Ishikawa (cell line): ENCODE measurements around the gene DMKN.

Experiments used
- CREB1 ChIP-seq: IDR thresholded peaks from 2 replicates; pipeline ENCODE4 v1.6.1; 2012; ENCODE audit warnings: low read depth
- EP300 ChIP-seq: IDR thresholded peaks from 2 replicates; pipeline ENCODE4 v1.6.1; 2012; ENCODE audit warnings: borderline replicate concordance
- REST ChIP-seq: IDR thresholded peaks from 2 replicates; pipeline ENCODE4 v1.6.1; 2012; ENCODE audit warnings: low read depth, mild to moderate bottlenecking
- TAF1 ChIP-seq: IDR thresholded peaks from 2 replicates; pipeline ENCODE4 v1.6.1; 2012; ENCODE audit warnings: low read depth, mild to moderate bottlenecking
- TF ChIP-seq, protein P1 (sequence below): IDR thresholded peaks from 2 replicates; pipeline ENCODE4 v1.6.1; 2012

GRCh38 chr19:35559781-35560180 is 46.3 kb upstream of the DMKN start:
- TF ChIP-seq REST, result no peak
- TF ChIP-seq, protein P1, sequence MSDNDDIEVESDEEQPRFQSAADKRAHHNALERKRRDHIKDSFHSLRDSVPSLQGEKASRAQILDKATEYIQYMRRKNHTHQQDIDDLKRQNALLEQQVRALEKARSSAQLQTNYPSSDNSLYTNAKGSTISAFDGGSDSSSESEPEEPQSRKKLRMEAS, result no peak
- no peak for TF ChIP-seq CREB1
- TF ChIP-seq TAF1, result no peak
- TF ChIP-seq EP300, result no peak
